Left kidney (tissue), 8 donors: ENCODE data around the gene SIGLEC14. TPM values are rescaled to one million over a fixed set of nuclear protein-coding genes. Genes with fewer than 3 reads are reported as not detected.
"Not testable (repeated sequence)": the region's sequence is repeated elsewhere in the genome, so short reads cannot be mapped to it uniquely, and the experiment has no call there.

Experiments
- DNase-seq: peaks from one replicate; pipeline ENCODE4 v3.0.0-alpha.2; 2013
- long read RNA-seq, 8 donors: transcript quantifications; one replicate each; lab custom pipeline, GENCODE V29; 2026
- polyA plus RNA-seq: library from polyadenylated mRNA; unstranded; fragments of 120-200 nt; gene quantifications from one replicate; pipeline ENCODE4 v1.2.1, GENCODE V29; 2013; ENCODE audit not compliant: insufficient read length

SIGLEC14 gene, protein sequence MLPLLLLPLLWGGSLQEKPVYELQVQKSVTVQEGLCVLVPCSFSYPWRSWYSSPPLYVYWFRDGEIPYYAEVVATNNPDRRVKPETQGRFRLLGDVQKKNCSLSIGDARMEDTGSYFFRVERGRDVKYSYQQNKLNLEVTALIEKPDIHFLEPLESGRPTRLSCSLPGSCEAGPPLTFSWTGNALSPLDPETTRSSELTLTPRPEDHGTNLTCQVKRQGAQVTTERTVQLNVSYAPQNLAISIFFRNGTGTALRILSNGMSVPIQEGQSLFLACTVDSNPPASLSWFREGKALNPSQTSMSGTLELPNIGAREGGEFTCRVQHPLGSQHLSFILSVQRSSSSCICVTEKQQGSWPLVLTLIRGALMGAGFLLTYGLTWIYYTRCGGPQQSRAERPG
- polyA plus RNA-seq = 0.47 TPM
- long read RNA-seq, donor 1, partial matches to known transcripts = 0 of 1 reads
- long read RNA-seq, donor 1, other reads (novel, unspliced or antisense) = 0 of 1 reads
- long read RNA-seq, donor 2 = 0 reads
- long read RNA-seq, donor 3 = 0 reads
- long read RNA-seq, donor 4 = 0 reads
- long read RNA-seq, donor 5 = 0 reads
- long read RNA-seq, donor 6 = 0 reads
- long read RNA-seq, donor 7 = 0 reads
- long read RNA-seq, donor 8 = 0 reads

DNA sequence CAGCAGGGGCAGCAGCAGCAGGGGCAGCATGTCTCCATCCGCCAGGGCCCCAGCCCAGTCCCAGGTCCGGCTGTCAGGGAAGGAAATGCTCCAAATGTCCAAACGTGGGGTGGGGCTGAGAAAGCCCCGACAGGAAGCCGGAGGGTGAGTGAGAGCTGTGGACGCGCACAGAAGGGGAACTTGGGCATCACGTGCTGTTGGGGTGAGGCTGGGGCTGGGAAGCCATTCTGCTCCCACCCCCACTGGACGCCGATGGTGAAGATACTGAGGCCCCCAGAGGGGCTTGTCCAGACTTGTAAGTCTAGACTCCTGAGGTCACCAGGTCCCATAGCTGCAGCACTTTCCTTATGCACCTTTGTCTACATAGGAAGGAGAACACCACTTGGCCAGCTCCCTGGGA, at the start of gene SIGLEC14:
Gene SIGLEC14 (minus strand): TSS at position 96 of the 400 bp plus-strand sequence. CDS start 66 bp downstream, at position 30.
- not testable (repeated sequence) for DNase-seq

DNA sequence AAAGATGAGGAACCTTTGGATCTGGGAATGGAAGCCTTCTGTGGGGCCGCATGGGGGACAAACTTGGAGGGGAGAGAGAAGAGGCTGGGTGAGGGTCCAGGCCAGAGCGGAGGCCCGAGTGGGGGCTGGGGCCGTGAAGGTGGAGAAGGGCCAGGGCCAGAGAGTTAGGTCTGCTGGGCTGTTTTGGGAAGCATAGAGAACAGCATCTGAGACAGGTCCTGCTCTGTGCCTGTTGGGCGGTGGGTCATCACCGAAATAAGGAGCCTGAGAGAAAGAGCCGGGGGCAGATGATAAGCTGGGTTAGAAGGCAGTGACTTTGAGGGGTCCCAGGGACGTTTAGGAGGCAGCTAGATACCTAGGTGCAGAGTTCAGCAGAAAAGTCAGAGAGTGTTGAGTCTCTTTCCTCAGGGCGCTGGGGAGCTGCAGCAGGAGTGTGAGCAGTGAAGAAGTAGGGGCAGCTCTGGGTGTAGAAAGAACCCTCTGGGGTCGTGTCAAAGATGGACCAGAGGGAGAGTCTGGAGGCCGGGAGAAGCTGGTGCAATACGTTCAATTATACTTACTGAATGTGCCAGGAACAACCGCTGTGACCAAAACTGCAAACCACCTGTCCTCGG, 49.2 kb upstream of the SIGLEC14 start:
- no peak for DNase-seq

DNA sequence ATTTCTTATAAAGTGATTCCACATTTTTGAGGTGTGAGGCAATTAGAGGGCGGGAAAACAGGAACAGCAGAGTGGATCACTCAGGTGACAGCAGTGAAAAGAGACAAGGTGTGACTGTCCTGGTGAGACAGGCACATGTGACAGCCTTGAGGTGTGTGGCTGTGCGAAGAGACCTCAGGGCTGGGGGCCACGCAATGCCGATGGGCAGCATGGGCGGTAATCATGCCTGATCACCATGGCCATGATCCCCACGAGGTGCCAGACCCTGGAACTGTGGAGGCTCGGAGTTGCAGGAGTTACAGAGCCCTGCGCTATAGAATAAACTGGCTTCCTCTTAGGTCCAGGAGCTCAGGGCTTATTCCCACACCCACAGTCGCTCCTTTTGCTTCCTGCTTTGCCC, 48.5 kb upstream of the SIGLEC14 start:
- no peak for DNase-seq

DNA sequence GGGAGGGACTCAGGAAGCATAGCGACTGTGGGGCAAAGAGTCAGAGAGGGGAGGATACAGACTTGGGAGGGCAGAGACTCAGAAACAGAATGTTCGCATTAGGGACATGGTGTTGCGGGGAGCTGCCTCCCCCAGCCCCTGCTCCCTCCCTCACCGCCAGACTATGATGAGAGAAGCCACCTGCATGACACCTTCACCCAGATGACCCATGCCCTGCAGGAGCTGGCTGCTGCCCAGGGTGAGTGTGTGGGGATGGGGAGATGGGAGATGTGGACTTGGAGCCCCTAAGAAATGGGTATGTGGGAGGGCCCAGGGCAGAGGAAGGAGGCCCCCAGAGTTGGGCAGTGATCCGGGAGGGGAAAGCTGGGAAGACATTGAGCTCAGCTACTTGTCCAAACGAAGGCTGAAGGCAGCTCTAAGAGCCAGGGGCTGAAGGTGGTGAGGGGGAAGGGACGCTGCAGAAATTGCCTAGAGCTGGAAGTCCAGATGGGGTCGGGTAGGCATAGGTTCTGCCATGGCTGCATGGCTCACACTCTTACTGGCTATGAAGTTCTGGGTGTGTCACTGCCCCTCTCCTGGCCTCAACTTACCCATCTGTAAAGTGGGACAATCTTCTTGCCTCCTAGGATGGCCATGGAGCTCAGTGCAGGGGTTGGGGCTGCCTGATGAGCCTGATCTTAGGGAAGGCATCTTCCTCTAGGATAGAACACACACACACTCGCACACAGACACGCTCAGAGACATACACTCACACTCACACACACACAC, 47.9 kb upstream of the SIGLEC14 start:
- no peak for DNase-seq

DNA sequence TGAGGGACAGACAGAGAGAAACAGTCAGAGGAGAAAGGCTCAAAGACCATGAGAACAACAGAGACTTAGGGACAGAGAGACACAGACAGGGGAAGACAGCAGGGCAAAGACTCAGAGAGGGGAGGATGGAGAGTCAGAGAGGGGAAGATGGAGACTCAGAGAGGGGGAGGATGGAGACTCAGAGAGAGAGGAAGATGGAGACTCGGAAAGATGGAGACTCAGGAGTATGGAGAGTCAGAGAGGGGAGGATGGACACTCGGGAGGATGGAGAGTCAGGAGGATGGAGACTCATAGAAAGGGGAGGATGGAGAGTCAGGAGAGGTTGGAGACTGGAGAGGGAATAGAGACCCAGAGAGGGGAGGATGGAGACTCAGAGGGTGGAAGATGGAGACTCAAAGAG, 47.2 kb upstream of the SIGLEC14 start:
- DNase-seq = no peak

DNA sequence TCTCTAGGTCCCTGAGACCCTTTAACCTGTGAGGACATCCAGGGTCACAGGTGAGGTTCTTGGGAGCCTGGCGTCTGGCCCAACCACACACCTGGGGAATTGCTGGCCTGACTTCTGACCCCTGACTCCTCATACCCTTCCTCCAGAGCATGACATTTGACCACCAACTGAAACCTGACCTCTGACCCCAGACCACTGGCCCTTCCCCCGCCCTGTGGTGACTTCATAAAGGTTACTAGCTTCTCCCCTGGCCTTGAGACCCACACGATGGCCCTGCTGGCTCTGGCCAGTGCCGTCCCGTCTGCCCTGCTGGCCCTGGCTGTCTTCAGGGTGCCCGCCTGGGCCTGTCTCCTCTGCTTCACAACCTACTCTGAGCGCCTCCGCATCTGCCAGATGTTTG, 46.6 kb upstream of the SIGLEC14 start, which contains the start of gene SPACA6:
Gene SPACA6 (plus strand): TSS at position 71 of the 400 bp plus-strand sequence. CDS start 197 bp downstream, at position 268.
- no peak for DNase-seq

DNA sequence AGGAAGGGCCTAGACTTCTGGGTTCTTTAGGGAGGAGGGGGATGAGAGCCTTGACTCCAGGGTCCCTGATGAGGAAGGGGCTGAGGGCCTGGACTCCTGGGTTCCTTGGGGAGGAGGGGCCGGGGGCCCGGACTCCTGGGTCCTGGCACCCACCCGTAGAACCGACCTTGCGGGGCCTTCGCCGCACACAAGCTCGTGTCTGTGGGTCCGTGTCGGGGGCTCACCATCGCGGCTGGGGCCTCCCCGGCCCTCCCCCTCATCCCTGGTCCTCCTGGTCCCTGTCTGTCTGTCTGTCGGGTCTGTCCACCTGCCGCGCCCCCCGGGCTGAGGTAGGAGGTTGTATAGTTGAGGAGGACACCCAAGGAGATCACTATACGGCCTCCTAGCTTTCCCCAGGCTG, 45.8 kb upstream of the SIGLEC14 start:
- no peak for DNase-seq

DNA sequence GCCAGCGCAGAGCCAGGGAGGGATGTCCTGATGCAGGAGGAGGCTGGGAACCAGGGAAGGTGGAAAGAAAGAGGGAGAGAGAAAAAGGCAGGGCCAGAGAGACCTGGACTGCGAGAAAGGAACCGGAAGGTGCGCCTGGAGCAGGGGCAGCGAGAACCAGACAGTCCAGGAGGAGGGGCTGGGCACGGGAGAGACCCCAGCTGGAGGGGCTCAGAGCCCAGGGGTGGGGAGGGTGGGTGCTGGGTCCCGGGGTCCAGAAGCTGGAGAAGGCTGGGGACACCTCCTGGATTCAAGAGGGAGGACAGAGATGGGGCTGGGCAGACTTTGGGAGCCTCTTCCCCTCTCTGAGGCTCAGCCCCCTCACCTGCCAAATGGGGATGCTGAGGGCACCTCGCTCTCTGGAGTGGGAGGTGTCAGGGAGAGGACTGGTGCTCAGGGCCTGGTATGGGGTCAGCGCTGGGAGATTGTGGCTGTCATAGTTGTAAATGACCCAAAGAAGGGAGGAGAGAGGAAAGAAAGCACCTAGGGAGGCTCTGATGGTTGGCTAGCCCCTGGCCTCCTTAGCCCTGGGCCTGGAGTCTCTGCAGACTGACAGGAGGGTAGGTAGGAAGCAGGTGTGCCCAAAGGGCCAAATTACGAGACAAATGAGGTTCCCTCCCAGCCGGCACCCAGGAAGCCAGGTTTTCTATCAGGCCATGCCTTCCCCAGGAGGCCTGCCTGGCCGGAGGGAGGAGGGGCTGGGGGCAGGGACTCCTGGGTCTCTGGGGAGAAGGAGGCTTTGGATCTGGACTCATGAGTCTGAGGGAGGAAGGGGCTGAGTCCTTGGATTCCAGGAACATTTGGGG, 45.2 kb upstream of the SIGLEC14 start:
- no peak for DNase-seq

DNA sequence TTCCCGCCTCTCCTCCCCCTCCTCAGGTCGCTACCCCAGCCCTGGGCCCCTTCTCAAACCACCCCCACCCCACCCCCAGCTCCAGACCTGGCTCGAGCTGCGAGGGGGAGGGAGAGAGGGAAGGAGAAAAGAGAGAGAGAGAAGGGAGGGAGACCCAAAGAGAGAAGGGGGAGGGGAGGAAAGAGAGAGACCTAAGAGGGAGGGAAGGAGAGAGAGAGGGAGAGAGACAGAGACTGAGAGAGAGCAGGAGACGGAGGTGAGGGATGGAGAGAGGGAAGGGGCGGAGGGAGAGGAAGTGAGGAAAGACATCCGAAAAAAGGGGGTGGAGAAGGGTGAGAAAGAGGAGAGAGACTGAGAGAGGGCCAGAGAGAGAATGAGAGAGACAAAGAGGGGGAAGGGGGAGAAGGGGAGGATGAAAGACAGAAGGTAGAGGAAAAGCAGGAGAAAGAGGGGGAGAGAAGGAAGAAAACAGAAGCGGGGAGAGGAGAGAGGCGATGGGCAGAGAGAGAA, 44.5 kb upstream of the SIGLEC14 start:
- DNase-seq = no peak

DNA sequence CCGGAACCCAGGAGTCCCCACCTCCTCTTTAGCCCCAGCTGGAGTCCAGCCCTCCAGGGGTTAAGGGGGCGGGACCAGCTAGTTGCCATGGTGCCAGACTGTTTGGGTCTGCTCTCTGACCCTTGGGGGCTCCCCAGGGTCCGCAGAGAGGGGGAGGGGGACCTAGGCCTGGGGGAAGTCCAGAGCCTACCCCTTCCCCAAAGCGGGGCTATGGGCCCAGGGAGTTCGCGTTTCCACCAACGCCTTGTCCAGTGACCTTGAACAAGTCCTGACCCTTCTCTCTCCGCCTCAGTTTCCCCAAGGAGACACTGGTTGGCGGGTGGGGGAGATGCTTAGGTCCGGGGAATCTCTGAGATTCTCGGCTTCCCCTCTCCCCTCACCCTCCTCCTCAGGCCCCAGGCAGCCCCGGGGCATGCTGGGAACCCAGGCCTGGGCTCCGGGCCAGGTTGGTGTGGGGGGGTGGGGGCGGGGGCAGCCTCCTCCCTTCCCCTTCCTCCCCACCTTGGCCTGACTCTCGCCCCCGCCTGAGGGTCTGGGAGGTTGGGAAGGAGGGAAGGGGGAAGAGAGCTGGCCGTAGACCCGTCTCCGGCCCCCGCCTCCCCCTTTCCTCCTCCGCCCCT, 43.9 kb upstream of the SIGLEC14 start:
- peak; percentile 90 for DNase-seq

DNA sequence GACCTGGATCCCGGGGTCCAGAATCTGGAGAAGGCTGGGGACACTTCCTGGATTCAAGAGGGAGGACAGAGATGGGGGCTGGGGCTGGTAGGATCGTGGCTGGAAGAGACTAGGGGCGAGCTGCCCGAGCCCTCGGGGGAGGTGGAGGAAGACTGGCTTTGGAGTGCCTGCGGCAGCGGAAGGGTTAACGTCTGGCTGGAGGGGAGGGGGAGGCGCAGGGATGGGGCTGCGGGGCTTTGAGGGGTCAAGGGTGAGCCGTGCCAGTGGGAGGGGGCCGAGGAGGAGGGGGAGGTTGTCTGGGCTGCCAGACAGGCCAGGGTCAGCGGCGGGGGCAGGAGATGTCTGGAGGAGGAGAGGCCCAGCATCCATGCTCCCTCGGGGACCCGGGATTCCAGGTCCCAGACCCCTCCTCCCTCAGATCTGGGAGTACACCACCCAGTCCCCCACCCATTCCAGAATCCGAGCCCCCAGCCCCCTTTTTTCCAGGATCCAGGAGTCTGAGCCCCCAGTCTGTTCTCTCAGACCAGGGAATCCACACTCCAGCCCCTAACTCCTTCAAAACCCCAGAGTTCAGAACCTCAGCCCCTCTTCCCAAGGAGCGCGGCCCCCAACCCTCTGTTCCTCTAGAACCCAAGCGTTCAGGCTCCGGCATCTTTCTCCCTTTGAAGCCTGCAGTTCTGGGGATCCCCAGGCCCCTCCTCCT, 43.3 kb upstream of the SIGLEC14 start:
- DNase-seq = peak; percentile 77

DNA sequence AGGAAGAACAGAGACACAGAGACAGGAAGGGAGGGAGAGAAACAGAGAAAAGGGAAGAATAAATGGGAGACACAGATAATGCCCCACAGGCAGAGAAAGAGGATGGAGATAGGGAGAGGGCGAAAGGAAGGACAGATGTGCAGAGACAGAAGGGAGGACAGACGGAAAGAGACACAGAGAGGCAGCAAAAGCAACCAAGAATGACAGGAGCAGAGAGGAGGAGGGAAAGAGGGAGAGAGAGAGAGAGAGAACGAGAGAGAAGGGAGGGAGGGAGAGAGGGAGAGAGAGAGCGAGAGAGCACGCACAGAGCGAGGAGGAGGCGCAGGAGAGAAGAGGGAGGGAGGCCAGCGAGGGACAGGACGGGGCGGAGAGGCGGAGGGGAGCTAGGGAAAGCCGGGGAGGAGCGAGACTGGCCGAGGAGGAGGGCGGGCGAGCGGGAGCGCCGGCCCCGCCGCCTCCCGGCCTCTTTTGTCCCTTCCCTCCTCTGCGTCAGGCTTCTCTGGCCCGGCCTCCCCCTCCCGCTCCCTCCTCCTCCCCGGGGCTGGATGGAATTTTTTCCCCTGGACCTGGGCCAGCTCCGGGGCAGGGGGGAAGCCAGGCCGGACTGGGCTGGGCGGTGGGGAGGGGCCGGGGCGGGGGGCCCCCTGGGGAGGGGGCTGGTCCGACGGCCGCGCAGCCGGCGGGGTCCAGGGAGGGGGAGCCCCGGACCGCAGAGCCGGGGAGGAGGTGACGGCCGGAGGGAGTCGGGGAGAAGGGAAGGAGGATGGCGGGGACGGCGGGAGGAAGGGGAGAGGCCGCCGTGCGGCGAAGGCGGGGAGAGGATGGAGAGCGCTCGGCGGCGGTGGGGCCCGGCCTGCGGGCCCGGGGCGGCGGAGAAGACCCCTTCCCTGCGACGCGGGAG, 42.3 kb upstream of the SIGLEC14 start:
- DNase-seq = peak; percentile 97

DNA sequence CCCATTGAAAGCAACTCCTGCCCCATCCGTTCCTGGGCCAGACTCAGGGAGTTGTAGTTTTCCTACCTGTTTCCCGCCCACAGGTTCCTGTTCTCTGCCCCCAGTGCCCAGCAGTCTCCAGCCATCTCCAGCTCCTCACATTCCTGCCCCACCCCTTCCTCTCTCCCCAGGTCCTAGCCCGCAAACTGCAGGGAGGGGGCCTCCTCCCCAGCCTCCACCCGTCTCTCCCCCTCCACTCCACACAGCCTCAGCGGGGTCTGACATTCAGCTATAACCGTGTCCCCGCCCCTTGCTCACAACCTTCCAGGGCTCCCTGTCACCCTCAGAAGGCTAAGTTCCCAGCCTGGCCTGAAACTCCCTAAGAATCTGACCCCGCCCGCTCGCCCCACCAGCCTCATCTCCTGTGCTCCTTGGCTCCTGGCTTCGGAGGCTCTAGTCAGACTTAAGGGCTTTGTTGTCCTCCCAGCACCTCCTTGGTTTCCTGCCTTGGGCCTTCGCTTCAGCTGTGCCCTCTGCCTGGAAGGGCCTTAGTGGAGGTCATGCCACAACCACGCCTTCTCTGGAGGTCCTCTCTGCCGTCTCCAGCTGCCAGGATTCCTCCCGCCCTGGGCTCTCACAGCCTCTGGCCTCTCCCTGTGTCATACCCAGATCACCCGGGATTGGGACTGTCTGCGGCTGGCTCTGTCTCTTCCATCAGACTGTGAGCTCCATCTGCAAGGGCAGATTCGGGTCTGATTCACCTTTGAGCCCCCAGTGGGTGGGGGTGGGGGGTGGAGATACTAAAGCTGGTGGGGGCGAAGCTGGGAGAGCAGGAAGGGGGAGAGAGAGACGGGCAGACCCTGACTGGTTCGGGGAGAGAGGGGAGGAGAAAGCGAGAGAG, 41.4 kb upstream of the SIGLEC14 start:
- DNase-seq = peak; percentile 47

DNA sequence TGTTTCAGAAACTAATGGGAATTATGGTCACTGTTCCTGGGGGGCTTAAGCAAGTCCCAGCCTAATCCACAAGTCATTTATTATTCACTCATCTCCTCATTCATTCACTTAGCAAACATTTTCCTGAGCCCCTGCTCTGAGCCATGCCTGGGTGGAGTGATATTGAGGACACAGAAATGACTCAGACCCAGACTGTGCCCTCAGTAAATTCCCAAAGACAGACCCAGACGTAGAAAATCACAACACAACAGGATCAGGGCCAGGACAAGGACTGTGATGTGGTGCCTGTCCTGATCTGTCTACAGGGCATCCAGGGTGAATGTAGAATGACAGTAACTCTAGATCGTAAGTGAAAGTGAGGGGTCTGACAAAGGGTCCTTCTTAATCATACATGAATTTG, 39.5 kb upstream of the SIGLEC14 start:
- no peak for DNase-seq

DNA sequence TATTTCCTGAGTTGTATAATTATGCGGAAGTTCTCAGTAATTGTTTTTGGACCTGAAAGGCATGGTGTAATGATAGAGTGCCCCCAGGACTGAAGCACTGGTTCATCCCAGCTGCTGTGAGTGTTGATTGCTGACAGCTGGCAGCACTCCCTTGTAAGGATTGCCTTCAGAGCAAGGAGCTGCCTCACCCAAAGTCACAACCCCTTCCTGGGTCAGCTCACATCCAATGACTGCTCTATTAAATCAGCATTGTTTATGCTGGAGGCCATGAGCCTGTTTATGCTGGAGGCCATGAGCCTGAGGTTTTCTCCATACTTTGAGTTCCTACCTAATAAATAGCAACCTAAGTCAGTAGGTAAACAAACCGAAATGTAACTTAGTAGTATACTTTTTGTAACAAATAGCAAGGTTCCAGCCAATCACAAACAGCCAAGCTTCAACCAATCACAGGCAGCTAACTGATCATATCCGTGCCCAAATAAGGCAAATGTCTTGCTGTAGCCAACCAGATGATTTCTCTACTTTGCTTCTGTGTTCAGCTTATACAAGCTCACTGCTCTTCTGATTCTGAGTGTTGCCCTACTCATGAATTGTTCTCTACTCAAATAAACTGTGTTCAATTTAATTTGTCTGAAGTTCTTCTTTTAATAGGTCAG, 34.8 kb upstream of the SIGLEC14 start:
- DNase-seq = peak; percentile 26

DNA sequence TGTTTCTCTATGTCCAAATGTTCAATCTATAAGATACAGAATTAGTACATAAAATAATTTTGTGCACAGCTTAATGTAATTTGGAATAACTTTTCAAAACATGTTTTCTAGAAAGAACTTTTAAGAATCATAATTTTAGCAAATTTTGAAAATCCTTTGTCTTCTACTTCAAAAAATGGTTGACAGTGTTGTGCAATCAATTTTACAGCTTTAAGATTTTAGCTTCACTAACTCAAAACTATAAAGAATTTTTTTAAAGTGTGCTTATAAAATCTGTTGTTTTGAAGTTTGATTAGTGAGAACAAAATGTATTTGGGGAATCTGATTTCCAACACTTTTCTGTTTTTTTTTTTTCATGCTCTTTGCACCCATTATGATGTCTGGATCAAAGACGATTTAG, 33.8 kb upstream of the SIGLEC14 start:
- no peak for DNase-seq

DNA sequence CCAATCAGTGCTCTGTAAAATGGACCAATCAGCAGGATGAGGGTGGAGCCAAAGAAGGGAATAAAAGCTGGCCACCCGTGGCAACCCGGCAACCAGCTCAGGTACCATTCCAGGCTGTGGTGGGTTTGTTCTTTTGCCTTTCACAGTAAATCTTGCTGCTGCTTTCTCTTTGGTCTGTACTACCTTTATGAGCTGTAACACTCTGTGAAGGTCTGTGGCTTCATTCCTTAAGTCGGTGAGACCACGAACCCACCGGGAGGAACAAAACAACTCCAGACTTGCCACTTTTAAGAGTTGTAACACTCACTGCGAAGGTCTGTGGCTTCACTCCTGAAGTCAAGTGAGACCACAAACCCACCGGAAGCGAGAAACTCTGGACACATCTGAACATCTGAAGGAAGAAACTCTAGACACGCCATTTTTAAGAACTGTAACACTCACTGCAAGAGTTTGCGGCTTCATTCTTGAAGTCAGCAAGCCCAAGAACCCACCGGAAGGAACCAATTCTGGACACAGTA, 30.0 kb upstream of the SIGLEC14 start:
- no peak for DNase-seq
